SK-N-MC (cell line): Measurements from ENCODE around the gene VGLL4.

Source experiments
- DNase-seq: peaks from one replicate; pipeline ENCODE4 v3.0.0-alpha.2; 2011; ENCODE audit warnings: low read depth, low spot score
- H3K27ac ChIP-seq: fragments of 200-600 bp; sonication (generic); 2 replicates; pipeline ENCODE4 v1.5.1; 2016; ENCODE audit warnings: mixed run types
- H3K36me3 ChIP-seq: fragments of 200-600 bp; sonication (generic); 2 replicates; pipeline ENCODE4 v1.6.1; 2017; ENCODE audit warnings: antibody characterized with exemption, low read length, mixed read lengths; ENCODE audit not compliant: insufficient read depth
- H3K4me3 ChIP-seq: fragments of 200-600 bp; sonication (generic); 2 replicates; pipeline ENCODE4 v1.5.1; 2016
- H3K9ac ChIP-seq: fragments of 200-600 bp; sonication (generic); 2 replicates; pipeline ENCODE4 v1.8.0; 2017; ENCODE audit warnings: mixed run types, mixed read lengths; ENCODE audit not compliant: insufficient read length
- H3K9me3 ChIP-seq: fragments of 200-600 bp; sonication (generic); 2 replicates; pipeline ENCODE4 v1.6.1; 2017; ENCODE audit warnings: low read depth, mild to moderate bottlenecking, antibody characterized with exemption, low read length, moderate library complexity, mixed read lengths
- EZH2 ChIP-seq: fragments of 200-600 bp; sonication (generic); IDR thresholded peaks from one replicate; pipeline ENCODE4 v1.6.1; 2017; ENCODE audit warnings: antibody characterized with exemption
- FOXP2 ChIP-seq: optimal IDR thresholded peaks from 2 replicates; pipeline ENCODE3; 2011; ENCODE audit warnings: mild to moderate bottlenecking, moderate library complexity; ENCODE audit not compliant: insufficient read depth; ENCODE audit errors: extremely low read length, control extremely low read depth
- POLR2AphosphoS5 ChIP-seq: IDR thresholded peaks from 2 replicates; pipeline ENCODE4 v1.6.1; 2012; ENCODE audit warnings: mild to moderate bottlenecking, low read depth, low read length, borderline replicate concordance

Gene VGLL4

DNA sequence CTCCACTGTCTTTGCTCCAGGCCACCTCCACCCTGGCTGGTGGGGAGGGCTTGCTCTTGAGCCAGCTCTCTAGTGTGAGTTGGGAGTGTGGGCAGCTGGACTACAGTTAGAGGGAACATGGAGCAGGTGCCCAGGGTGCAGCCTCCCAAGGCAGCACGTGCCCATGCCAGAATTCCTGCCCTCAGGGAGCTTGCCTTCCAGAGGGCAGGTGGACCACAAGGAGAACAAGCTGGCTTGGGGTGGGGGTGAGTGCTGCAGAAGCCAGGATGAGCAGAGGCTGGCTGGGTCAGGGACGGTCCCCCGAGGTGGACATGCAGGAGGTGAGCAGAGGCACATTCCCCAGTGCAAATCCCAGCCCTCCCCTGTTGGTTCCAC is 89.5 kb downstream of the VGLL4 start:
- DNase-seq, result no peak
- H3K4me3 ChIP-seq, result no peak overlapping the region
- no peak for TF ChIP-seq POLR2AphosphoS5
- no peak for TF ChIP-seq FOXP2
- TF ChIP-seq EZH2, result no peak
- H3K36me3 ChIP-seq, result no peaks in the 10 kb centered on the region; the same call in 1 of the 2 replicates
- H3K27ac ChIP-seq, result no peak overlapping the region
- no peak overlapping the region for H3K9ac ChIP-seq
- no peaks in the 10 kb centered on the region for H3K9me3 ChIP-seq

- H3K9me3 ChIP-seq, result no peaks in the 10 kb centered on the region
- no peak overlapping the region for H3K4me3 ChIP-seq
- no peak for TF ChIP-seq FOXP2
- no peak for TF ChIP-seq POLR2AphosphoS5
- TF ChIP-seq EZH2, result no peak
- H3K27ac ChIP-seq, result no peak overlapping the region
- no peaks in the 10 kb centered on the region for H3K36me3 ChIP-seq
- no peak for DNase-seq
- H3K9ac ChIP-seq, result no peak overlapping the region
These were observed 90.1 kb downstream of the VGLL4 start for GRCh38 chr3:11553436-11554235.

- H3K27ac ChIP-seq, result no peak overlapping the region
These were observed 91.1 kb downstream of the VGLL4 start for GRCh38 chr3:11552289-11553264.

GRCh38 chr3:11551036-11551435 is 92.7 kb downstream of the VGLL4 start:
- H3K36me3 ChIP-seq, result no peaks in the 10 kb centered on the region
- DNase-seq, result no peak
- TF ChIP-seq EZH2, result no peak
- no peak for TF ChIP-seq POLR2AphosphoS5
- TF ChIP-seq FOXP2, result no peak
- H3K9me3 ChIP-seq, result no peaks in the 10 kb centered on the region
- no peak overlapping the region for H3K9ac ChIP-seq
- H3K27ac ChIP-seq, result no peak overlapping the region
- H3K4me3 ChIP-seq, result no peak overlapping the region

More at GRCh38 chr3:11552289-11553264, 91.1 kb downstream of the VGLL4 start:
- H3K9ac ChIP-seq, result no peak overlapping the region
- no peaks in the 10 kb centered on the region for H3K9me3 ChIP-seq
- H3K36me3 ChIP-seq, result no peaks in the 10 kb centered on the region
- DNase-seq, result no peak
- H3K4me3 ChIP-seq, result no peak overlapping the region
- TF ChIP-seq POLR2AphosphoS5 (no peak), FOXP2 (no peak), EZH2 (no peak)

DNA sequence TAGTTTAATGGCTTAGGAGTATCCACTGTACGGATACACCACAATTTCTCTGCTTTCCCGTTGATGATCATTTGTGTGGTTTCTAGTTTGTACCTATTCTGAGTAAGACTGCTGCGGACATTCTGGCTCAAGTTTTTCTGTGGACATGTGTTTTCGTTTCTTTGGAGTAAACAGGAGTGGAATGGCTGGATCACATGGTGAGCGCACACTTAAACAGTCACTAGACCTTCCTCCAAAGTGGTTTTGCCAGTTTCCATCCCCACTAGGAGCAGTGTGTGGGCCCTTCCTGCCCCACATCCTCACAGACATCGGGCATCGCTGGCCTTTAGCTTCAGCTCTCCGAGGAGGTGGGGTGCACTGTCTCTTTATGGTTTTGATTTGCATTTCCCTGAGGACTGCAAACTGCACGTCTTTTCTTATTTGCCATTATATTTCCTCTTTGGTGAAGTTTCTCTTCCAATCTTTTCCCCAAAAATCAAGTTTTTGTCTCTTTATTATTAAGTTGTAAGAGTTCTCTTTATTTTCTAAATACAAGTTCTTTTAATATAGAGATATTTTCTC is 94.1 kb downstream of the VGLL4 start:
- TF ChIP-seq FOXP2 (no peak), EZH2 (no peak), POLR2AphosphoS5 (no peak)
- Histone ChIP-seq H3K9ac (no peak overlapping the region), H3K9me3 (no peaks in the 10 kb centered on the region), H3K4me3 (no peak overlapping the region), H3K36me3 (no peaks in the 10 kb centered on the region), H3K27ac (no peak overlapping the region)
- no peak for DNase-seq

GRCh38 chr3:11548721-11549131 is 95.0 kb downstream of the VGLL4 start:
- no peaks in the 10 kb centered on the region for H3K9me3 ChIP-seq
- TF ChIP-seq FOXP2 (no peak), POLR2AphosphoS5 (no peak), EZH2 (no peak)
- H3K9ac ChIP-seq, result no peak overlapping the region
- H3K4me3 ChIP-seq, result no peak overlapping the region
- H3K27ac ChIP-seq, result no peak overlapping the region
- no peaks in the 10 kb centered on the region for H3K36me3 ChIP-seq
- no peak for DNase-seq

- H3K9ac ChIP-seq, result no peak overlapping the region
- DNase-seq, result no peak
- H3K36me3 ChIP-seq, result no peaks in the 10 kb centered on the region
- TF ChIP-seq EZH2 (no peak), POLR2AphosphoS5 (no peak), FOXP2 (no peak)
- no peak overlapping the region for H3K27ac ChIP-seq
- no peaks in the 10 kb centered on the region for H3K9me3 ChIP-seq
- H3K4me3 ChIP-seq, result no peak overlapping the region
These were observed 96.2 kb downstream of the VGLL4 start for GRCh38 chr3:11547498-11547897.

DNA sequence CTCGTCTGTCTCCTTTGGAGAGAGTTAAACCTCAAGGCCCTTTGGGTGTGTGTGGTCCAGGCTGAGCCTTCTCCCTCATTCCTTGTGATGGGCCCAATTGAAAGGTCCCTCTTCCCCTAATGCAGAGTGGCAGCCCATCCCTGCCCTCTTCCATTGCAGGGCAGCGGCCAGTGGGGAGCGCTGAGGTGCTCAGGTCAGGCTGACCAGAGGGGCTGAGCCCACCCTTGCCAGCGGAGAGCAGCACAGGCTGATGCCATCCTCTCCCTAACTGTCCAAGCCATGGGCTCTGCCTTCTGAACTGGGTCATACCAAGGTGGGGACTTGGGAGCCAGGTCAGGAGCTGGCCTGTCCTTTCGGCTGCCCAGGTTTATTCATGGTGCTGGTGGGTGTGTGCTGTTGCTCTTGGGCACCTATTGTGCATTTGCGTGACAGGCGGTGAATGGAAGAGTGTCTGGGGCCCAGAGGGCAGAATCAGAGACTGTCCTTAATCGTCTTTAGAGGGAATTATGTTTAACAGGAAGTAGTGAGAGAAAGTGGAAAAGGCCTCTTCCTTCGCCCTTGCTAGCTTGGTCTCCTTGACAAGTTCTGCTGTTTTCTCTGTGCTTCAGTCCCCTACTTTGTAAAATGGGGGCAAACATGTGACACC is 96.9 kb downstream of the VGLL4 start:
- TF ChIP-seq FOXP2, result no peak
- no peak for TF ChIP-seq POLR2AphosphoS5
- no peak for TF ChIP-seq EZH2
- Histone ChIP-seq H3K9me3 (no peaks in the 10 kb centered on the region), H3K9ac (no peak overlapping the region), H3K27ac (no peak overlapping the region), H3K36me3 (no peaks in the 10 kb centered on the region), H3K4me3 (no peak overlapping the region)
- DNase-seq, result no peak
